ENCODE data around the gene CSNK1A1.
"Not testable (repeated sequence)": the region's sequence is repeated elsewhere in the genome, so short reads cannot be mapped to it uniquely, and the experiment has no call there.

CSNK1A1 gene

DNA sequence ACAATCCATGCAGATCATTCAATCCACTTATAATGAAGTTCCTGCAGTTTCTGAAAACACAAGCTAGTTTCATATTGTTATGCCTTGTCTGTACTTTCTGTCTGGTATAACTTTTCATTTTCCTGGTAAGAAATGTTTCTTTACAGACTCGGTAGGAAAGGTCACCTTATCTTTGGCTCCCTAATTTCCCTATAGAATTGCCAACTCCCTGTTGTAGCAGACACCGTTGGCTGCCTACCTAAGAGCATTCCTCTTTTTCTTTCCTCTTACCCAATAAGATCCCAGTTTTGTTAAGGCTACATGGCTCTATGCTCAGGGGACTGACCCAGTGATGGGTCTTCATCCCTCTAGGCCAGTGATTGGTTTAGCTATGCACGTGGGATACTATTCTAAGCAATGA lies 23.9 kb upstream of the CSNK1A1 start:
- DNase-seq, result no peak

- DNase-seq, result no peak
These were observed 21.5 kb upstream of the CSNK1A1 start for GRCh38 chr5:149572576-149573231.

GRCh38 chr5:149572170-149572569 lies 20.9 kb upstream of the CSNK1A1 start:
- DNase-seq, result no peak

- DNase-seq, result no peak
These were observed 16.0 kb upstream of the CSNK1A1 start for GRCh38 chr5:149567226-149567625.

- DNase-seq, result peak in 18 of 56 donors; percentile 4 to 84 (median 23)
These were observed 13.4 kb upstream of the CSNK1A1 start for GRCh38 chr5:149564542-149565140.

GRCh38 chr5:149563466-149563865 lies 12.2 kb upstream of the CSNK1A1 start:
- DNase-seq, result no peak

GRCh38 chr5:149561848-149562247 lies 10.6 kb upstream of the CSNK1A1 start:
- no peak for DNase-seq

DNA sequence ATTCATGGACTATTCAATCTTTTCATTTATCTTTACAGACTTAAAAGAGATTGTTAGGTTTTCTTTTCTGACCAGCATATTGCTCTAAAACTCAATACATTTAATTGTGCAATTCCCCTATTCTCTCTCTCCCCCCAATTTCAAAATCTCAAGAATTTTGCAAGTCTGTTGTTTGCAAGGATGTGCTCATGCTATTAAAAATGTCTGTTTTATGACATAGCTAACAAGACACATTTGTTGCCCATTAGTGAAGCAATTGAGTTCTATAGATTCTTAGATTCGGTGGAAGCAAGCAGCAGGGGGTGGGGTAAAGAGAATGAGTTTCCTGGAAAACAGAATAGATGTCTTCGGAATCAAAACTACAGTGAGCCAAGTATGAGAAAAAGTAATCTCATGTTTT lies 8.5 kb upstream of the CSNK1A1 start:
- DNase-seq, result no peak

DNA sequence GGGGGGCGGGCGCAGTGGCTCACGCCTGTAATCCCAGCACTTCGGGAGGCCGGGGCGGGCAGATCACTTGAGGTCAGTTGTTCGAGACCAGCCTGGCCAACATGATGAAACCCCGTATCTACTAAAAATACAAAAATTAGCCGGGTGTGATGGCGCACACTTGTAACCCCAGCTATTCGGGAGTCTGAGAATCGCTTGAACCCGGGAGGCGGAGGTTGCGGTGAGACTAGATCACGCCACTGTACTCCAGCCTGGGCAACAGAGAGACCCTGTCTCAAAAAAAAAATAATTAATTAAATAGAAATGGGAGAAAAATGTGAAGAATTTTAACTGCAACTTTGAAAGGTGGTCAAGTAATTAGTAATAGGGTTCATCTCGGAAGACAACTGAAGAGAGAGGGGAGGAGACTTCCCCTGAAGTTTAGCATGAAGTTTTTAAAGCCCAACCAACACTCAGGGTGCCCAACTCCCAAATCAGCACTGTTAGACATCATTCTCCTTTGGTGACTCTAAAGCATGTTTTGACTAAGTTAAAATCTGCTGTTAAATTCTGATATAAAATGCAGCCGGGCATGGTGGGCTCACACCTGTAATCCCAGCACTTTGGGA lies 1.4 kb upstream of the CSNK1A1 start:
- DNase-seq, result no peak

DNA sequence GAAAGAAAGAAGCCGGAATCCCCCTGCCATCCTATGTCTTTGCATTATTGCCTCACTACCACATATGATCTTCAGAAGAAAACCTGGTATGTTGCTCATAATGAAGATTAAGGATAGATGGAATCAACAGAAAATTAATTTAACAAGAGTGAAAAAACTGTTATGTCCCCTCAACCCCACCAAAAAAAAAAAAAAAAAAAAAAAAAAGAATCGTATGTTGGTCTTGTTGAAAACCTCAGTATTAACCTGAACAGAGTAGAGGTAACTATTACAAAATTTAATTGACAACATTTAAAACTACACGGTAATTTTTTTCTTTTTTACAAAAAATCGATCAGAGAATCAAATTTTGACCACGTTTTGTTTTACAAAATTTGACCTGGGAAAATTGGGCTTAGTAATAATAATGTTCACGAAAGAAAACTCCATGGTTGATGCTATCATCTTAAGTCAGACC lies 827 bp upstream of the CSNK1A1 start:
- DNase-seq, result no peak

DNA sequence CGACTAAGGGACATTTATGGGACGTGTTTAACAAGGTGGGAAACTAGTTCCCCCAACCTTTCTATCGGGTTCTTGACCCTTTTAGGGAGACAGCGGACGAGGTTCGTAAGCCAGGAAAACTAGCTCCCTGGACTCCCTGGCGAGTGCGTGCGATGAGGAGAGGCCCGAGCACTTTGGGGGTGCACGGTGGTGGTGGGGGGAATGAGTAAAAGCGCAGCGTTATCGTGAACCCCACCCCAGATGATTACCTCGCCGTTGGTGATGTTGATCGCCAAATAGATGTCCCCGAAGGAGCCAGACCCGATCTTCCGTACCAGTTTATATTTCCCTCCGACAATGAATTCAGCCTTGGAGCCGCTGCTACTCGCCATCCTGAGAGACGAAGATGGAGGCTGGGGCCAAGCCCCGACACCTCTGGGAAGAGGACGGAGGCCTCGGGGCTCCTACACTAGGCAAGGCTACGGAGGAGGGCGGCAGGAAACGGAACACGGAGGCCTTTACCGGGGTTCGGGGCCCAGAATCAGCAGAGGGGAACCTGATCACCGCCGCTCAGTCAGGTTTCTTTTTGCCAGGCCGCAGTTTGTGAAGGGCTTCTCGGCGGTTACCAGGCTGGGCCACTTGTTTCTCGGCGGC lies 529 bp downstream of the CSNK1A1 start:
- DNase-seq, result peak in 8 of 56 donors; percentile 21 to 72 (median 42)

DNA sequence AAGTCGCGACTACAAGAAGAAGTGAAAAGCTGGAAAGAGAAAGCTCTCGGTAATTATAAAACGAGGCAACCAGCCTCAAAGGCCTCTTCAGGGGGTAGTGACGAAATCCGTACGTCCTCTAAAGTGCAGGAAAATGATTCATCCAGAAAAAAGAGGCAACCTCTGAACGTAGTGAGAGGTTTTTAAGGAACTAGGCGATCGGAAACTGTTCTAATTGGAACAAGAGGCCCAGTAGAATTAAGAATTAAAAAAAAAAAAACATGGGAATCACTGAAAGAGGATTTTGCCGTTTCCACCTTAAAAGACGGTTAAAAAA lies 1.0 kb downstream of the CSNK1A1 start:
- peak in 1 of 56 donors; percentile 28 for DNase-seq

GRCh38 chr5:149549461-149550267 lies 1.6 kb downstream of the CSNK1A1 start:
- peak in 23 of 56 donors; percentile 8 to 52 (median 25) for DNase-seq

- no peak for DNase-seq
These were observed 4.3 kb downstream of the CSNK1A1 start for GRCh38 chr5:149546974-149547373.

DNA sequence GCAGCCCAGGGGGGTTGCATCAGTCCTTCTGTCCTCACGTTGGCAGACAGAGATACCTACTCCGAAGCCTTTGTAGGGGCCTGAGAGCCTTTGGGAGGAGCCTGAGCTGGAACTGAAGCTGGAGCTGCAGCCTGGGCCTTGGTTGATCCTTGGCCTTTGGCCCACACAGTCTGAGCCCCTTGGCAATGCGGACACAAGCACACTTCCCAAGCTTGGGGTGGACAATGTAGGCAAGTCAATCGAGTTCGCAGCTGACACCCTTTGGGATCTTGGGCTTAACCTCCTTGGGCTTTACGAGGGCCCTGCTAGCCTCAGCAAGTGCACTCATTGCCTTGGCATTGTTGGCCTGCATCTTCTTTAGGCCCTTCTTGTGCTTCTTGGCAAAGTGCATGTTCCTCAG lies 5.9 kb downstream of the CSNK1A1 start:
- no peak for DNase-seq

GRCh38 chr5:149544028-149544420 lies 7.2 kb downstream of the CSNK1A1 start:
- no peak for DNase-seq

DNA sequence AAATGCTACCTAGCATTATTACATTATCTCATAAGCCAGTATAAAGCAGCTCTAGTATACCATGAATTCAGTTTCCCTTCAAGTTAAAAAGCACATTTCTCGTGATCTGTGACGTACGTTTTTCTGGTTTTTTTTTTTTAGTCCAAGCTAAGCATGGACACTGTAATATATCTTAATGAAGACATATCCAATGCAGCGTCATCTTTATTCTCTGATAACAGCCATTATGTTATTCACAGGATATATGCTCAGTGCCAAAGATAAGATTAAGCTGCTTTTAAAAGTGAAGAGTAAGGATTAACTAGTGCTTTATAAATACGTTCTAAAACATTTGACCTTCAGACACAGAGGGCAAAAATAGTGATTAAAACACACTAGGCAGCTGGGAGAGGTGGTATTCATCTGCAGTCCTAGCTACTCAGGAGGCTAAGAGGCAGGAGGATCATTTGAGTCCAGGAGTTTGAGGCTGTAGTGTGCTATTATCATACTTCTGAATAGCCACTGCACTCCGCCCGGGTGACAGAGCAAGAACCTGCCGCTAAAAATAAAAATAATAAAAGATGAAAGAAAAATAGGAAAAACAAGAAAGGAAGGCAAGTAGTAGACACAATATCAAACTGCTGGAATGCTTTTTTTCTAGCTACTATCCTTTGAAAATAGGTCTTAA lies 7.7 kb downstream of the CSNK1A1 start:
- no peak for DNase-seq

- no peak for DNase-seq
These were observed 9.3 kb downstream of the CSNK1A1 start for GRCh38 chr5:149541893-149542292.

DNA sequence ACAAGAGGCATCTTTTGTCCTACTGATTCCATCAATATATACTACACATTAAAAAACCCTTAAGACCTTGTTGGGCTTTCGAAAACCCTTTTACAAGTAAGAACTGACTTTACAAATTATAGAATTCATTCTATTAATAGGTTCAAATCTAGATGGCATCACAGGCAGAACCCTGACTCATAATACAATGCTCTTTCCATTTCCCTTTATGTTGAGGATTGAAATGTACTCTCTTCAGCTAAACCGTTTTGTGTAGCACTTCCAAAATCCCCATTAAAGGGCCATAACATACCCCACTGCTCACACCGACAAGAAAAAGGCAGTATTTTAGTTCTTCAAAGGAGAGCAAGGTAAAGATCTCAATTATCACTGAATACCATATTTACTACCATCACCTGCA lies 11.2 kb downstream of the CSNK1A1 start:
- DNase-seq, result no peak

DNA sequence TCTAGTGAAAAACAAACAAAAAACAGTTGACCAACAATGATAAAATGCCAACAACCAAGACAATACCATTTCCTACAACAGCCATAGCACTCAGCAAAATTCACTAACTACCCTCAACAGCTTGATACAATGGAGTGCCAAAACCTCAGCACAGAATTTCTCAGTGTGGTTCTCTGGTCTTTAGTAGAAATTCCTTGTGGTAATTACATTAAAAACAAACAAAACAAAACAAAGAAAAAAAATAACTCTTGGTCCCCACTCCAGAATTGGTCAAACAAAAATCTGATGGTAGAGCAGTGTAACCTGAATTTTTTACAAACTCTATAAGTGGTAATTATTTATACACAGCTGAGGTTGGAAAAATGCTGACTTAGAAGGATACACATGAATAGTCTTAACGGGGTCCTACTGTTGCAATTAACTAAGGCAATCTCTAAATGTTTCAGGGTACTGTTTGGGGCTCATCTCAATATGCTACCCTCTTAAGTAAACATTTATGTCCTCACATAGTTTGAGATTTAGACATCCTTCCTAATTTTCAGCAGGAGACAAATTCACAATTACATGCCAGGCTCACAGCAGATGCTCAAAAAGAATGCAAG lies 13.8 kb downstream of the CSNK1A1 start:
- no peak for DNase-seq

DNA sequence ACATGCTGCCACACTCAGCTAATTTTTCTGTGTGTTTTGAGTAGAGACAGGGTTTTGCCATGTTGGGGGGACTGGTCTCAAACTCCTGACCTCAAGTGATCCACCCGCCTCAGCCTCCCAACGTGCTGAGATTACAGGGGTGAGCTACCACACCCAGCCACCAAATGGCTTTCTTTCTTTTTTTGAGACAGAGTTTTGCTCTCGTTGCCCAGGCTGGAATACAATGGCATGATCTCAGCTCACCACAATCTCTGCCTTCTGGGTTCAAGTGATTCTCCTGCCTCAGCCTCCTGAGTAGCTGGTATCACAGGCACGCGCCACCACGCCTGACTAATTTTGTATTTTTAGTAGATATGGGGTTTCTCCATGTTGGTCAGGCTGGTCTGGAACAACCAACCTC lies 15.5 kb downstream of the CSNK1A1 start:
- not testable (repeated sequence) for DNase-seq
